Peyer's patch (tissue), 4 donors: ENCODE measurements around the gene NANP.
"Not testable (repeated sequence)": the region's sequence is repeated elsewhere in the genome, so short reads cannot be mapped to it uniquely, and the experiment has no call there.

Source experiments
- POLR2A ChIP-seq, 2 donors: fragments of 450-650 bp; IDR thresholded peaks; one replicate each; pipeline ENCODE4 v1.5.1; 2017; ENCODE audit warnings: antibody characterized with exemption in 2 of 2, mild to moderate bottlenecking in 2 of 2, moderate library complexity in 2 of 2
- TF ChIP-seq, protein P1 (sequence below), 6 experiments: fragments of 450-650 bp in 4 of 6; fragments of 200-600 bp in 2 of 6; sonication (generic) in 1 of 6; IDR thresholded peaks; one replicate each; pipeline ENCODE4 v1.5.1; 2017 to 2019; ENCODE audit warnings: antibody characterized with exemption in 6 of 6, mild to moderate bottlenecking in 3 of 6, moderate library complexity in 1 of 6

DNA sequence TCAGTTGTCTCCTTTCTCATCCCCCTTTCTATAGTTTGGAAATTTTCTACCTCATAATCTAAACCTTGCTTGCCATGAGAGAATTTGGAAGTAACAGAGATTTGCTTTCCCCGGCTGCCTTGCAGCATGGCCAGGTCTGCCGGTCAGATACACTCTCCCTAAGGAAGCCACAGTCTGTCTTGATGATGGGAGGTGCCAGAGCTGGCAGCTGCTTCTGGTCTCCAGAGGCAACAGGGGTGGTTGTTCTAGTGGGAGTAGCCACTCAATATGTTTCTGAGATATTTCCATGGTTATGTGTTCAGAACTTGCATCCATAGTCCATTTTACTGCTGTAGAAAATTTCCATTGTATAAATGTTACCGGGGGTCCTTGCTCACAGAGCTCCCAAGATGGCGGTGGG is 33.0 kb downstream of the NANP start:
- TF ChIP-seq, protein P1, sequence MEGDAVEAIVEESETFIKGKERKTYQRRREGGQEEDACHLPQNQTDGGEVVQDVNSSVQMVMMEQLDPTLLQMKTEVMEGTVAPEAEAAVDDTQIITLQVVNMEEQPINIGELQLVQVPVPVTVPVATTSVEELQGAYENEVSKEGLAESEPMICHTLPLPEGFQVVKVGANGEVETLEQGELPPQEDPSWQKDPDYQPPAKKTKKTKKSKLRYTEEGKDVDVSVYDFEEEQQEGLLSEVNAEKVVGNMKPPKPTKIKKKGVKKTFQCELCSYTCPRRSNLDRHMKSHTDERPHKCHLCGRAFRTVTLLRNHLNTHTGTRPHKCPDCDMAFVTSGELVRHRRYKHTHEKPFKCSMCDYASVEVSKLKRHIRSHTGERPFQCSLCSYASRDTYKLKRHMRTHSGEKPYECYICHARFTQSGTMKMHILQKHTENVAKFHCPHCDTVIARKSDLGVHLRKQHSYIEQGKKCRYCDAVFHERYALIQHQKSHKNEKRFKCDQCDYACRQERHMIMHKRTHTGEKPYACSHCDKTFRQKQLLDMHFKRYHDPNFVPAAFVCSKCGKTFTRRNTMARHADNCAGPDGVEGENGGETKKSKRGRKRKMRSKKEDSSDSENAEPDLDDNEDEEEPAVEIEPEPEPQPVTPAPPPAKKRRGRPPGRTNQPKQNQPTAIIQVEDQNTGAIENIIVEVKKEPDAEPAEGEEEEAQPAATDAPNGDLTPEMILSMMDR (IDR thresholded peaks at IDR 0.05) = not testable (repeated sequence)
- not testable (repeated sequence) for TF ChIP-seq POLR2A (IDR thresholded peaks at IDR 0.05)
